GM12872 (cell line): ENCODE data around the gene PLEKHA6.

ENCODE experiments used
- TF ChIP-seq, protein P1 (sequence below): IDR thresholded peaks from 3 replicates; pipeline ENCODE4 v1.5.1; 2011; ENCODE audit warnings: low read depth, mild to moderate bottlenecking, low read length, moderate library complexity; ENCODE audit not compliant: insufficient read depth

Gene PLEKHA6

DNA sequence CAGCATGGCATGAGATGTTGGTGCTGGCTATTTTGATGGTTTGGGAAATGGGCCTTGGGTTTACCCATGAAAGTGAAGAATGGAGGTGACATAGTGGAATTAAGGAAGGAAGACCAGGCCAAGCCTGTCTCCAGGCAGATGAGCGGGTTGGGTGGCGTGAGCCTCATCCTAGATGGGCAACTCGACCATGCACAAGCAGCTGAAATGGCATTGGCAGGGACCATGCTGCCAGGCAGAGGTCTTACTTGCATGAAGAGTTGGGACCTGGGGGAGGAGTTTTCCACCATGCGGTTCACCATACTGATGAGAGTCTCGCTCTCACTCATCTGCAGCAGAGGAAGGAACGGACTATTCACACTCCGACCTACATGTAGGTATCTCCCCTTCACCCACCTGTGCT lies 108.4 kb downstream of the PLEKHA6 start:
- TF ChIP-seq, protein P1, sequence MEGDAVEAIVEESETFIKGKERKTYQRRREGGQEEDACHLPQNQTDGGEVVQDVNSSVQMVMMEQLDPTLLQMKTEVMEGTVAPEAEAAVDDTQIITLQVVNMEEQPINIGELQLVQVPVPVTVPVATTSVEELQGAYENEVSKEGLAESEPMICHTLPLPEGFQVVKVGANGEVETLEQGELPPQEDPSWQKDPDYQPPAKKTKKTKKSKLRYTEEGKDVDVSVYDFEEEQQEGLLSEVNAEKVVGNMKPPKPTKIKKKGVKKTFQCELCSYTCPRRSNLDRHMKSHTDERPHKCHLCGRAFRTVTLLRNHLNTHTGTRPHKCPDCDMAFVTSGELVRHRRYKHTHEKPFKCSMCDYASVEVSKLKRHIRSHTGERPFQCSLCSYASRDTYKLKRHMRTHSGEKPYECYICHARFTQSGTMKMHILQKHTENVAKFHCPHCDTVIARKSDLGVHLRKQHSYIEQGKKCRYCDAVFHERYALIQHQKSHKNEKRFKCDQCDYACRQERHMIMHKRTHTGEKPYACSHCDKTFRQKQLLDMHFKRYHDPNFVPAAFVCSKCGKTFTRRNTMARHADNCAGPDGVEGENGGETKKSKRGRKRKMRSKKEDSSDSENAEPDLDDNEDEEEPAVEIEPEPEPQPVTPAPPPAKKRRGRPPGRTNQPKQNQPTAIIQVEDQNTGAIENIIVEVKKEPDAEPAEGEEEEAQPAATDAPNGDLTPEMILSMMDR, result no peak

DNA sequence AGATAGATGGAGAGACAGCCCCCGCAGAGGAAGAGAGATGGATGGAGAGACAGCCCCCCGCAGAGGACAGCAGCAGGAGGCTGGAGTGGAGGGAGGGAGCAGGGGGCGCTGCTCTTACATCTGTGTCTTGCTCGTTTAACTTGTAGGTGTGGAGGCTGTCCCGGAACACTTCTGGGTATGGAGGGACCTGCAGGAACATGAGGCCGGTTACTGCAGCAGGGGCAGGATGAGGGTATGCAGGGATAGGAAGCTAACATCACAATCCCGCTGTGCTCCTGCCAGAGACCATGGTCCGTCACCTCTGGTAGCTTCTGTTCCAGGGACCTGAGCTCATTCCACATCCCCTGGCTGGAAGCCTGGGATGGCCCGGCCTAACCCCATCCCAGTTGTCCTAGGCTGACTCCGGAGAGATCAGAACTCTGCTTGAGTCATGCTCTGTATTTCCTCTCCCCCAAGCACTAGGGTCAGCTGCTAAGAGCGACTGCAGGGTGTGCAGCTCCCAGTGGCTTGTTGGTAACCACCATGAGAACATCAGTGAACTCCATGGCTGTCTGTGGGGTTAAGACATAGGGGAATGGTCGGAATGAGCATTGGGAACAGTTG lies 109.2 kb downstream of the PLEKHA6 start:
- TF ChIP-seq, protein P1, result no peak

DNA sequence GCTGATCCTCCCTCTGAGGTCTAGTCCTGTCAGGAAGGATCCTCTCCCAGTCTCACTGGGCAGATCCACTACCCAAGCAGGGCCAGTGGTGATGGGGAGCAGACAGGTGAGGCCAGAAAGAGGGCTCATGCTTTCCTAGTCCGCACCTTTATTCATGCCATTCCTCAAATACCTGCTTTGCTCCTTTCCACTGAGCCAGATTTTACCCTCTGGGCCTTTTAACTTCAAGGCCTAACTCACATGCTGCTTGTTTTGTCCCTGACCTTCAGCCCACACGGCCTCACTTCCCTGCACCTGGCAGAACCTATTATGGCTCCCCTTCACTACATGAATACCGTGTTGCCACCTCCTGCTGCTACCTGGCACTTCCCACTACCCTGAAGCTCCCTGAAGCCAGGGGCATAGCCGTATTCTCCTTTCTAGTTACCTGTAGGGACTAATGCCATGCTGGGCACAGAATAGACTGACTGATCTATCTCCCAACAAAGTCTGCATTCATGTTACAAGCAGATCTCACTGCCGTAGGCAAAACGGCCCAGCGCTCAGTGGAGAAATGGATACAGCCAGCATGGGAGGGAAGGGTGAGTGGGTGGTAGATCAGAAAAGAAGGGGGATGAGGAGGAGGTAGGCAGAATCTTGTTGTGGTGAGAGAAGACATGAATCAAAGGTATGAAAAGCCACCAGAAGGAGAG lies 109.8 kb downstream of the PLEKHA6 start:
- TF ChIP-seq, protein P1, result no peak

DNA sequence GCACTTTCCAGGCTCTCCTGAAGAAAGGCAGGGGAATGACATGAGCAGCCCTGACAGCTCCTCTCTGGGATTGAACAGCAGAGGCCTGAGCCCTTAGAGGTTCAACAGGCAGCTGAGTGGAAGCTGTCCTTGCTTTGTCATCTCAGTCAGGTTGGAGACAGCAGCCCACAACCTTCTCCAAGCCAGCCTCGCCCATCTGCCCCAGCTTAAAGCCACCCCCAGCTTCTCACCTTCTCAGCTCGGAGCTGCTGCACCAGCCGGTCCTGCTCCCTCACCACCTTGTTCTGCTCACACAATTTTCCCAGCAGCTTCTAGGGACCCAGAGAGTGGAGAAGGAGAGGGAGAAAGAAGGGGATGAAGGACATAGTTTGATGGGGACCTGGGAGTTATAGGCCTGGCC lies 110.8 kb downstream of the PLEKHA6 start:
- TF ChIP-seq, protein P1, result no peak

DNA sequence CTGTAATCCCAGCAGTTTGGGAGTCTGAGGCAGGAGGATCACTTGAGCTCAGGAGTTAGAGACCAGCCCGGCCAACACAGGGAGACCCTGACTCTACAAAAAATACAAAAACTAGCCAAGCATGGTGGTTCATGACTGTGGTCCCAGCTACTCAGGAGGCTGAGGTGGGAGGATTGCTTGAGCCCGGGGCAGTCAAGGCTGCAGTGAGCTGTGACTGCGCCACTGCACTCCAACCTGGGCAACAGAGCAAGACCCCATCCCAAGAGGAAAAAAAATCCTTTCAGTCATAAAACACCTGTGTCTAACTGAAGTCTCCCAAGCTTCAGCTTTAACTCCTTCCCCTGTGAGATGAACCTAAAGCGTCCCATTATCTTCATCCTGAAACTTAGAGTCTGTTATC lies 112.9 kb downstream of the PLEKHA6 start:
- TF ChIP-seq, protein P1, result no peak

DNA sequence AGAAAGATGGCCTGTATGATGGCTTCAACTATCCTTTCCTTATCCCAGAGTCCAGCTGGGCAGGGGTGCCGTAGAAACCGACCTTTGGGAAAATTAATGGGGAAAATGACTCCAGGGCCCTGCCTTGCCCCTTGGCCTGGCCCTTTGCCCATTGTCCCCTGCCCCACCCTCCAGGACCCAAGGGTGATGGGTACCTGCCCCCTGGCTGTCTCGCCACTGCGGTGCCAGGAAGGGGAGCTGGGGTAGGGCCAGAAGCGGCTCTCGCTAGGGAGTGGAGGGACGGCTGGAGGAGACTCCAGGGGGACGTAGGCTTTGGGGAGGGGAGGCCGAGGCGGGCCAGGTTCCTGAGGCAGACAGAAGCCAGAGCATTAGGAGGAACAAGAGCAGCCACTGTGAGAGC lies 116.8 kb downstream of the PLEKHA6 start:
- TF ChIP-seq, protein P1, result no peak

DNA sequence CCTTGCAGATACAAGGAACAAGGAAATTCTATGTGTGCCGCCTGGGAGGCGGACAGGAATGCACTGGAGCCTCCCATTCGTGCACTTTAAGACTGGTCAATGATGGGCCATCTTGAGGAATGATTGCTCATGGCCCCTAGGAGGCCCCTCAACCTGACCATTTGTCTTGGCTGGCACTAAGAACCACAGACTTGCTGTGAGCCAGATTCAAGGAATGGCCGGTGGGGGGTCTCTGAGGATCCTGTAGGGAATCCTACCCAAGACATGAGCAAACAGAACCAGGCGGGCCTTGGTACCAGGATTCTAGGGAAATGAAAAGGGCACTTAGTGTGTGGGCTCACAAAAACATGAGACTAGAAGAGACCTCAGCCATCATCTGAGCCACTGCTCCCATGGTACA lies 117.8 kb downstream of the PLEKHA6 start:
- TF ChIP-seq, protein P1, result no peak
